PFSK-1 (cell line): ENCODE results near the gene PLB1.

ENCODE experiments used
- POLR2AphosphoS5 ChIP-seq: IDR thresholded peaks from 2 replicates; pipeline ENCODE4 v1.6.1; 2012; ENCODE audit warnings: low read depth, mild to moderate bottlenecking, control low read depth, low read length, moderate library complexity
- REST ChIP-seq, 2 experiments: IDR thresholded peaks; 2 replicates each; pipeline versions ENCODE4 v1.6.1 to v1.8.0; 2011 to 2012; ENCODE audit warnings: low read depth in 2 of 2, low read length in 2 of 2, control low read depth in 1 of 2, inconsistent platforms in 1 of 2, mild to moderate bottlenecking in 1 of 2, moderate library complexity in 1 of 2; ENCODE audit not compliant: insufficient read depth in 1 of 2
- SIN3A ChIP-seq: IDR thresholded peaks from 2 replicates; pipeline ENCODE4 v1.6.1; 2012; ENCODE audit warnings: mild to moderate bottlenecking, low read length, moderate library complexity, borderline replicate concordance; ENCODE audit not compliant: insufficient read depth

- TF ChIP-seq POLR2AphosphoS5 (no peak), SIN3A (no peak), REST (IDR thresholded peaks at IDR 0.05; ENCODE audit: insufficient read depth in 1 of 2, low read depth in 2 of 2, low read length in 2 of 2) (no peak)
Observed at GRCh38 chr2:28565720-28566295, 69.9 kb downstream of the PLB1 start.
